ENCODE results near the gene DAB2IP. TPM values are rescaled to one million over a fixed set of nuclear protein-coding genes. Genes with fewer than 3 reads are reported as not detected.

The DAB2IP gene
- total RNA-seq, 1 experiment from 2014 or later, result 15.2 TPM

- no peak overlapping the region for H3K27ac ChIP-seq (ENCODE audit: low read length)
- intact Hi-C loops (cut with micrococcal nuclease), result no loop called here
- DNase-seq (no peak), ATAC-seq (no peak)
- H3K9ac ChIP-seq (ENCODE audit: low read length), result no peak overlapping the region
- no peak overlapping the region for H3K4me2 ChIP-seq (ENCODE audit: low read length)
- H3K9me3 ChIP-seq (ENCODE audit: low read length), result no peaks in the 10 kb centered on the region
- no peaks in the 10 kb centered on the region for H3K36me3 ChIP-seq (ENCODE audit: low read depth, low read length)
- H3K4me3 ChIP-seq (ENCODE audit: low read length), result no peak overlapping the region
- H2AFZ ChIP-seq (ENCODE audit: low read length), result no peak overlapping the region
- H3F3A ChIP-seq (ENCODE audit: low read length, unreplicated experiment), result no peaks in the 10 kb centered on the region
- no peaks in the 10 kb centered on the region for H3K27me3 ChIP-seq (ENCODE audit: low read length)
- no peaks in the 10 kb centered on the region for H4K20me1 ChIP-seq (ENCODE audit: low read length)
- no peaks in the 10 kb centered on the region for H3K9me2 ChIP-seq (replicated peaks; ENCODE audit: low read length)
- ChIA-PET CTCF (no interaction called here), POLR2A (ENCODE audit: unreplicated experiment) (no interaction called here)
- peaks cover 12% of the 10 kb centered on the region for H3K4me1 ChIP-seq (ENCODE audit: insufficient read depth, low read length)
- no TSS peak for BruUV-seq (replicated peaks)
- H3K79me2 ChIP-seq (ENCODE audit: low read length), result no peaks in the 10 kb centered on the region
- TF ChIP-seq EZH2 (IDR thresholded peaks at IDR 0.05; ENCODE audit: low read length, unreplicated experiment) (no peak), CTCF (conservative IDR thresholded peaks at IDR 0.05; ENCODE audit: low read depth, low read length) (no peak), EZH2phosphoT487 (IDR thresholded peaks at IDR 0.05; ENCODE audit: borderline replicate concordance, low read length) (no peak)
Observed at GRCh38 chr9:121646992-121647391, 4.4 kb upstream of the DAB2IP start.

- intact Hi-C loops (cut with micrococcal nuclease), result no loop called here
- Histone ChIP-seq H4K20me1 (ENCODE audit: low read length) (no peaks in the 10 kb centered on the region), H3K27me3 (ENCODE audit: low read length) (no peaks in the 10 kb centered on the region), H3K4me1 (ENCODE audit: insufficient read depth, low read length) (peaks cover 12% of the 10 kb centered on the region), H3K9me3 (ENCODE audit: low read length) (no peaks in the 10 kb centered on the region), H3F3A (ENCODE audit: low read length, unreplicated experiment) (no peaks in the 10 kb centered on the region), H3K79me2 (ENCODE audit: low read length) (no peaks in the 10 kb centered on the region), H2AFZ (ENCODE audit: low read length) (no peak overlapping the region), H3K27ac (ENCODE audit: low read length) (no peak overlapping the region), H3K4me3 (ENCODE audit: low read length) (no peak overlapping the region), H3K9ac (ENCODE audit: low read length) (no peak overlapping the region), H3K9me2 (replicated peaks; ENCODE audit: low read length) (no peaks in the 10 kb centered on the region), H3K36me3 (ENCODE audit: low read depth, low read length) (no peaks in the 10 kb centered on the region), H3K4me2 (ENCODE audit: low read length) (no peak overlapping the region)
- ATAC-seq, result no peak
- no peak for DNase-seq
- ChIA-PET POLR2A (ENCODE audit: unreplicated experiment) (no interaction called here), CTCF (no interaction called here)
- TF ChIP-seq EZH2 (IDR thresholded peaks at IDR 0.05; ENCODE audit: low read length, unreplicated experiment), result no peak
- no peak for TF ChIP-seq EZH2phosphoT487 (IDR thresholded peaks at IDR 0.05; ENCODE audit: borderline replicate concordance, low read length)
- TF ChIP-seq CTCF (conservative IDR thresholded peaks at IDR 0.05; ENCODE audit: low read depth, low read length), result no peak
- BruUV-seq (replicated peaks), result no TSS peak
Observed at GRCh38 chr9:121648172-121648571, 3.3 kb upstream of the DAB2IP start.

- ChIA-PET CTCF (no interaction called here), POLR2A (ENCODE audit: unreplicated experiment) (no interaction called here)
- no peak for TF ChIP-seq CTCF (conservative IDR thresholded peaks at IDR 0.05; ENCODE audit: low read depth, low read length)
- no peak for TF ChIP-seq EZH2phosphoT487 (IDR thresholded peaks at IDR 0.05; ENCODE audit: borderline replicate concordance, low read length)
- no peak for TF ChIP-seq EZH2 (IDR thresholded peaks at IDR 0.05; ENCODE audit: low read length, unreplicated experiment)
- Histone ChIP-seq H3K4me2 (ENCODE audit: low read length) (no peak overlapping the region), H3K79me2 (ENCODE audit: low read length) (no peaks in the 10 kb centered on the region), H3K9me2 (replicated peaks; ENCODE audit: low read length) (no peaks in the 10 kb centered on the region), H3F3A (ENCODE audit: low read length, unreplicated experiment) (no peaks in the 10 kb centered on the region), H3K4me1 (ENCODE audit: insufficient read depth, low read length) (peaks cover 12% of the 10 kb centered on the region), H3K36me3 (ENCODE audit: low read depth, low read length) (no peaks in the 10 kb centered on the region), H3K9ac (ENCODE audit: low read length) (no peak overlapping the region), H3K27ac (ENCODE audit: low read length) (no peak overlapping the region), H3K4me3 (ENCODE audit: low read length) (no peak overlapping the region), H2AFZ (ENCODE audit: low read length) (no peak overlapping the region), H4K20me1 (ENCODE audit: low read length) (no peaks in the 10 kb centered on the region), H3K27me3 (ENCODE audit: low read length) (no peaks in the 10 kb centered on the region), H3K9me3 (ENCODE audit: low read length) (no peaks in the 10 kb centered on the region)
- intact Hi-C loops (cut with micrococcal nuclease), result no loop called here
- no peak for DNase-seq
- no TSS peak for BruUV-seq (replicated peaks)
- no peak for ATAC-seq
Observed at GRCh38 chr9:121648799-121649198, 2.6 kb upstream of the DAB2IP start.

Measured in PC-3 (cell line).